ENCODE results near the gene D2HGDH. TPM values are rescaled to one million over a fixed set of nuclear protein-coding genes. Genes with fewer than 3 reads are reported as not detected.

Gene D2HGDH
- total RNA-seq, 1 experiment from 2014 or later = 30.7 TPM

GRCh38 chr2:241808721-241809382 is 74.4 kb downstream of the D2HGDH start, which contains the start of gene NEU4:
Gene NEU4 (plus strand): TSS chr2:241809193. CDS start chr2:241814485, 5,292 bp downstream.
- CTCF ChIA-PET = no interaction called here
- peaks cover 63% of the 10 kb centered on the region for H3K4me1 ChIP-seq (ENCODE audit: insufficient read depth, low read length, poor library complexity, severe bottlenecking)
- H3K9me3 ChIP-seq (ENCODE audit: low read depth, low read length, poor library complexity, severe bottlenecking) = no peaks in the 10 kb centered on the region
- TF ChIP-seq EZH2 (IDR thresholded peaks at IDR 0.05; ENCODE audit: borderline replicate concordance, low read depth, low read length, poor library complexity, severe bottlenecking) (no peak), CTCF (conservative IDR thresholded peaks at IDR 0.05; ENCODE audit: low read depth, low read length) (no peak)
- intact Hi-C loops (cut with micrococcal nuclease; ENCODE audit: unreplicated experiment) = no loop called here
- H3K36me3 ChIP-seq (ENCODE audit: insufficient read depth, low read length, poor library complexity, severe bottlenecking) = no peaks in the 10 kb centered on the region
- H3K27ac ChIP-seq (ENCODE audit: low read depth, low read length, poor library complexity, severe bottlenecking) = peak within 1 kb of the TSS; percentile 100
- TSS peak; percentile 83 for BruUV-seq (replicated peaks)
- peak within 1 kb of the TSS; percentile 27 for H3K4me3 ChIP-seq (ENCODE audit: low read depth, low read length, poor library complexity, severe bottlenecking)
- POLR2A ChIA-PET (ENCODE audit: low non-redundant PET) = no interaction called here
- H3K27me3 ChIP-seq (replicated peaks; ENCODE audit: insufficient read depth, low read depth, low read length, poor library complexity) = no peaks in the 10 kb centered on the region
- peak; percentile 75 for DNase-seq (ENCODE audit: low spot score)

- Histone ChIP-seq H3K4me1 (ENCODE audit: insufficient read depth, low read length, poor library complexity, severe bottlenecking) (peaks cover 63% of the 10 kb centered on the region), H3K36me3 (ENCODE audit: insufficient read depth, low read length, poor library complexity, severe bottlenecking) (no peaks in the 10 kb centered on the region), H3K9me3 (ENCODE audit: low read depth, low read length, poor library complexity, severe bottlenecking) (no peaks in the 10 kb centered on the region), H3K27me3 (replicated peaks; ENCODE audit: insufficient read depth, low read depth, low read length, poor library complexity) (no peaks in the 10 kb centered on the region), H3K27ac (ENCODE audit: low read depth, low read length, poor library complexity, severe bottlenecking) (peak overlapping the region; percentile 100), H3K4me3 (ENCODE audit: low read depth, low read length, poor library complexity, severe bottlenecking) (peak overlapping the region; percentile 27)
- intact Hi-C loops (cut with micrococcal nuclease; ENCODE audit: unreplicated experiment) = loop anchor here (5.0 kb wide), 1 partner anchor 53 kb away; no protein-coding TSS in a partner anchor
- BruUV-seq (replicated peaks) = no TSS peak
- TF ChIP-seq EZH2 (IDR thresholded peaks at IDR 0.05; ENCODE audit: borderline replicate concordance, low read depth, low read length, poor library complexity, severe bottlenecking) = no peak
- TF ChIP-seq CTCF (conservative IDR thresholded peaks at IDR 0.05; ENCODE audit: low read depth, low read length) = no peak
- DNase-seq (ENCODE audit: low spot score) = no peak
- ChIA-PET POLR2A (ENCODE audit: low non-redundant PET) (no interaction called here), CTCF (interaction anchor here (0.6 kb wide), 1 partner anchor 214 kb away, joined by 5 read pairs; no protein-coding TSS in a partner anchor)
Observed at GRCh38 chr2:241809383-241810306, 75.2 kb downstream of the D2HGDH start.

GRCh38 chr2:241810307-241811200 is 76.1 kb downstream of the D2HGDH start:
- peaks cover 65% of the 10 kb centered on the region for H3K4me1 ChIP-seq (ENCODE audit: insufficient read depth, low read length, poor library complexity, severe bottlenecking)
- intact Hi-C loops (cut with micrococcal nuclease; ENCODE audit: unreplicated experiment) = loop anchor here (5.0 kb wide), 1 partner anchor 52 kb away; no protein-coding TSS in a partner anchor
- no peaks in the 10 kb centered on the region for H3K36me3 ChIP-seq (ENCODE audit: insufficient read depth, low read length, poor library complexity, severe bottlenecking)
- no peaks in the 10 kb centered on the region for H3K27me3 ChIP-seq (replicated peaks; ENCODE audit: insufficient read depth, low read depth, low read length, poor library complexity)
- no peaks in the 10 kb centered on the region for H3K9me3 ChIP-seq (ENCODE audit: low read depth, low read length, poor library complexity, severe bottlenecking)
- ChIA-PET POLR2A (ENCODE audit: low non-redundant PET) (interaction anchor here (0.5 kb wide), 1 partner anchor 40 kb away, joined by 4 read pairs; no protein-coding TSS in a partner anchor), CTCF (no interaction called here)
- no peak for TF ChIP-seq CTCF (conservative IDR thresholded peaks at IDR 0.05; ENCODE audit: low read depth, low read length)
- no peak for TF ChIP-seq EZH2 (IDR thresholded peaks at IDR 0.05; ENCODE audit: borderline replicate concordance, low read depth, low read length, poor library complexity, severe bottlenecking)
- BruUV-seq (replicated peaks) = no TSS peak
- DNase-seq (ENCODE audit: low spot score) = no peak
- peak overlapping the region; percentile 27 for H3K4me3 ChIP-seq (ENCODE audit: low read depth, low read length, poor library complexity, severe bottlenecking)
- peak overlapping the region; percentile 100 for H3K27ac ChIP-seq (ENCODE audit: low read depth, low read length, poor library complexity, severe bottlenecking)
